ENCODE data around the gene SPIN2B.

- TF ChIP-seq CTCF (IDR thresholded peaks at IDR 0.05) (no peak), POLR2A (IDR thresholded peaks at IDR 0.05) (no peak)
These were observed 46.9 kb downstream of the SPIN2B start for GRCh38 chrX:57074458-57074857.

Data from esophagus squamous epithelium (tissue), 4 donors.